KOPT-K1 (cell line): Measurements from ENCODE around the gene CNTNAP2.

Source experiments
- H3K27ac ChIP-seq: fragments of 200-600 bp; sonication (generic); 2 replicates; pipeline ENCODE4 v1.5.1; 2016; ENCODE audit warnings: antibody characterized with exemption, mild to moderate bottlenecking, low read depth, low read length; ENCODE audit not compliant: poor library complexity, severe bottlenecking
- H3K36me3 ChIP-seq: fragments of 200-600 bp; sonication (generic); 2 replicates; pipeline ENCODE4 v1.5.1; 2017; ENCODE audit warnings: antibody characterized with exemption, mild to moderate bottlenecking, low read length, moderate library complexity; ENCODE audit not compliant: insufficient read depth
- H3K9me3 ChIP-seq: fragments of 200-600 bp; sonication (generic); 2 replicates; pipeline ENCODE4 v1.5.1; 2017; ENCODE audit warnings: antibody characterized with exemption, low read length, mild to moderate bottlenecking; ENCODE audit not compliant: insufficient read depth, poor library complexity, severe bottlenecking

CNTNAP2 gene

DNA sequence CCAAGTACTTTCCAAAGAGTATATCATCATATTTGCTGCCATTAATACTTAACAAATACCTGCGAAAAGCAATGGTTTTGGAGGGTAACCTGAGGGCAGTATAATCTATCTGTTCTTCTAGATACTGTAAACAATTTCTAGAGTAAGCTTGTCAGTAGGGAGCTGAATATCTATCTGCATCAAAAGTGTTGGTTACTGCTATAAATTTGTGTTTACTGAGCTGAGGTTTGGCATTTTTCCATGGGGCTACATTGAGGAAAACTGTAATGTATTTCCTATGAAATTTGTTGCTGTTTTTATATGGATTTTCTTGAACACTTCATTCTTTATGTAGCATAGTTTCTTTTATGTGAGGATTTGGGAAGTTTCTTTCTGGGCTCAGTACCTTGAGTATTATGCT is 913.4 kb downstream of the CNTNAP2 start:
- Histone ChIP-seq H3K36me3 (no peaks in the 10 kb centered on the region), H3K27ac (no peak overlapping the region), H3K9me3 (no peaks in the 10 kb centered on the region)

DNA sequence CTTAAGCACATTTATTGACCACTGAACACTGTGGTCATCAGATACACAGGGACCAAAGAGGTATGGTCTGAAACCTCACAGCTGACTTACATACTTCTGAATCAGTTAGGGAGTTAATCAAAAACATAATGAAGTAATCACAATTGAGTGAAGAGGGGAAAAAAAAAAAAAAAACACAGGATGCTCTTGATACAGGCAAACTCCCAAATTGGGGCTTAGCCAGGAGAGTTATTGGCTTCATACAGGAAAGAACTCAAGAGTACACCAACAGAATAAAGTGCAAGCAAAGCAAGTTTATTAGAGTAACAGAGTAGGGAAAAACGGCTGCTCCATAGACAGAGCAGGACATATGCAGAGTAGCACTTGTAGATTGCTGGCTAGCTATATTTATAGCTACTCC is 917.0 kb downstream of the CNTNAP2 start:
- Histone ChIP-seq H3K36me3 (no peaks in the 10 kb centered on the region), H3K27ac (no peak overlapping the region), H3K9me3 (no peaks in the 10 kb centered on the region)

DNA sequence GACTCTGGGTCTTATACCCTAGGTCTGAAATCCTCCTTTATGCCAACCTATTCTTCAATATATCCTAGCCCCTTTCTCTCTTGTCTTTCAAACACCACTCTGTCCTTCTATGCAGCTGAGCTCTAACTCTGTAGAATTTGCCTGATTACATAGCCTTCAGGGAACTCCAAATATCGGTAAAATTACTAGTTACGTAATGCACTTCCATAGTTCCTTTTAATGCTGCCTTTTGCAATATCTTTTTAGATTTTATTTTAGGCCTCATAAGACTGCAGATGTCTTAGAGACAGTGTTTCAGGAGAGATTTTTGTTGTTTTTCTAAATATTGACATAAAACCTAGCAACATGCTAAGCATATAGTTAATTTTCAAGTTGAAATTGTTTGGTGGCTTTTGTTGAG is 924.8 kb downstream of the CNTNAP2 start:
- no peak overlapping the region for H3K27ac ChIP-seq
- H3K9me3 ChIP-seq: no peaks in the 10 kb centered on the region
- H3K36me3 ChIP-seq: no peaks in the 10 kb centered on the region

DNA sequence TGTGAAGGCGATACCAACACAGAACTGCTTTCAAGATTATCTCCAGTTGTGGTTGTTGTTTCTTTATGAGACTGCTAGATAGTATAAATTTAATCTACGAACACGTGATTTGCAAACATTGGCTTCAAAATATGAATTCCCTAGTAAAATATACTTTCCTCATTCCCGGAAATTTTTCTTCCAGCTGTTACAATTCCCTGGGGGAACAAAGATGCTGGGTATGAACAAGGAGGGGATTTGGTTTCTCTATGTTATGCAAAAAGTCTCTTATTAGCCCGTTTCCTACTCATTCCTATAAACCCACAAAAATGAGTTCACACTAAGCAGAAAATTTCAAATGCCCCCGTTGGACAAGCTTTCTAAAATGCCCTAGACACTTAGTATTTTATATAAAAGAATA is 928.3 kb downstream of the CNTNAP2 start:
- H3K27ac ChIP-seq: no peak overlapping the region
- H3K36me3 ChIP-seq: no peaks in the 10 kb centered on the region
- no peaks in the 10 kb centered on the region for H3K9me3 ChIP-seq

DNA sequence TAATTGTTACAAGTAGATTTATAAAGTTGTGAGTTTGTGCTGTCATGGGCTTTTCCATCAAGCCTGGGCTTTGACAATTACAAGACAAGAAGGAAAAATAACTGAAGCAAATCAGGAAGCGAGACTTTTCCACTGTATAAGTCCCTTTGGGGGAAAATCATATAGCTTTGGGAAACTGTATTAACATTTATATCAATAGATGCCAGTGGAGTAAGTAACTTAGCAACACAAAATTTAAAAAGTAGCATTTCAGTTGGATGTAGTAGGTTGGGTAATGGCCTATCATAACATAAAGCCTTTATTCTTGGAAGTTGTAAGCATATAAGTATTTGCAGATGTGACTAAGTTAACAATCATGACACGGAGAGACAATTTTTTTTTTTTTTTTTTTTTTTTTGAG is 931.1 kb downstream of the CNTNAP2 start:
- H3K36me3 ChIP-seq: no peaks in the 10 kb centered on the region
- no peaks in the 10 kb centered on the region for H3K9me3 ChIP-seq
- no peak overlapping the region for H3K27ac ChIP-seq

DNA sequence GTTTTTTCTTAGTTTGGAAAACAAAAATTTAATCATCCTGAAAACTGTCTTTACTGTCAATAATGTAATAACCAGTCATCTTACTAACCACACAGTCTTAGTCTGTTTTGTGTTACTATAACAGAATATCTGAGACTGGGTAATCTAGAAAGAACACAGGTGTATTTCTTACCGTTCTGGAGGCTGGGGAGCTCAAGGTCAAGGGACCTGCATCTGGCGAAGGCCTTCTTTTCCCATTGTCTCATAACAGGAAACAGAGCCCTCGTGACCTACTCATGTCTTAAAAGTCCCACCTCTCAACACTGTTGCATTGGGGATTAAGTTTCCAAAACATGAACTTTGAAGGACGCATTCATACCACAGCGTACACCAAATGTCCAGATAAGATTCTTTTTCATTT is 932.3 kb downstream of the CNTNAP2 start:
- Histone ChIP-seq H3K27ac (no peak overlapping the region), H3K36me3 (no peaks in the 10 kb centered on the region), H3K9me3 (no peaks in the 10 kb centered on the region)

DNA sequence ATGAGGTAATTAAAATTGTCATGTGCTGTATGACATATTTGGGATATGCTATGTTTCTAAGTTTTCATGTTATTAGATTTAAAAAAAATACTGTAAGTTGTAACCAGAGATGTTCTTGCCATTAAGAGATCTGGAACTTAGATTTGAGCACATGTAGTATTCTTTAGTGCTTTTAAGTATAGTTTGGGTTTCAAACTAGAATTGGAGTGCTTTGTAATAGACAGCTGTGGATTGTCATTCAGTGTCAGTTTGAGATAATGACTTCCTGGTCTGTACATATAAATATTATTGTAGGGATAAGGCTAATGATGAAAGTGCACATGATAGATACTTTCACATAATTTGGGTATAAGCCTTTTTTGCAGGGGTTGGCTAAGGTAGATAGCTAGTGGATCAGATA is 936.2 kb downstream of the CNTNAP2 start:
- no peaks in the 10 kb centered on the region for H3K9me3 ChIP-seq

DNA sequence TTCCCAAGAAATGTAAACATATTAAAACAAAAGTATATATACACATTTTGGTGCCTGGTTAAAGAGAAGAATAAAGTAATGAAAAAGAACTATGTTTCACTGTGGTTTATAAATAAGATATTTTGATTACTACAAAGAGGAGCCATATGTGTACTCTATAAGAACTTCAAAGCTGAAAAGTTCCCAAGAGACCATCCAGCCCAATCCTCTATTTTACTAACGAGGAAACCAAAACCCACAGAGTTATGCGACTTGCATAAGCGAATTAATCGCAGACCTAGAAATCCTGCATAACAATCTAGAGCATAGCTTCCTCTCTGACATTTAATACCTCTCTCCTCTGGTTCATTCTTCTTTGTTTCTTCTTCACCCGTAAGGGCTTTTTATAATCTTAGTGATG is 937.1 kb downstream of the CNTNAP2 start:
- Histone ChIP-seq H3K36me3 (no peaks in the 10 kb centered on the region), H3K27ac (no peak overlapping the region), H3K9me3 (no peaks in the 10 kb centered on the region)

More for the DNA sequence above, 936.2 kb downstream of the CNTNAP2 start:
- Histone ChIP-seq H3K27ac (no peak overlapping the region), H3K36me3 (no peaks in the 10 kb centered on the region)

DNA sequence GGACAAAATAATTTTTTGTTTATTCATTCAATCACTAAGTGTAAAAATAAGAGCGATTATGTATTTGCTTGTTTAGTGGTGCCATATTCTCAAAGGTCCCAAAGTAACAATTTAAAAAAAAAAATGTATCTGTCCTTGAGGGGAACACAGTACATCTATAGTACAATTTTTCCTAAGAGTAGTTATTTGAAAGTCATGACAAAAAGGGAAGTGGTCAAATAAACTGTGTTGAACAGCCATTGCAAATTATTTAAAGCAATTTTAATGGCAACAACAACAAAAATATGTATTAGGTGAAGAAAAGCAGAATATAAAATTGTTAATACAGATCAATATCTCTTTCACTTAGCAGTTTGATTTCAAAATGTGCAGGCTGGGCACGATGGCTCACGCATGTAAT is 943.5 kb downstream of the CNTNAP2 start:
- H3K27ac ChIP-seq: no peak overlapping the region
- no peaks in the 10 kb centered on the region for H3K9me3 ChIP-seq
- H3K36me3 ChIP-seq: no peaks in the 10 kb centered on the region

DNA sequence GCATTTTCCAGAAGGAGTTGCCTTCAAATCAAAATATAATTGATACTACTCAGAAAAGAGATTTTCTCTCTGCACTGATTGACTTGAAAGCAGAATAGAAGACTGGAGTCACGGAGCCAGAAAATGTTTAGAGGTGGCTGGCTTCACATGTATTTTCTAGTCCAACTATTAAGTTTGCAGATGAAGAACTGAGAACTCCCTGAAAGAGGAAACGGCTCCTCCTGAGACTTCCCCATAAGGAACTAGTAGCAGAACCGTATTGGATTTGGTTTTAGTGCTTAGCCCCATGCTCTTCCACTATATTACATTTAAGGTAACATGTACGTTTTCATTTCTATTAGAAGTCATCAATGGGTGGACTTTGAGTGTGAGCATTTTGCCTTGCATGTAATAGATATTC is 946.3 kb downstream of the CNTNAP2 start:
- no peak overlapping the region for H3K27ac ChIP-seq
- H3K9me3 ChIP-seq: no peaks in the 10 kb centered on the region
- H3K36me3 ChIP-seq: no peaks in the 10 kb centered on the region

DNA sequence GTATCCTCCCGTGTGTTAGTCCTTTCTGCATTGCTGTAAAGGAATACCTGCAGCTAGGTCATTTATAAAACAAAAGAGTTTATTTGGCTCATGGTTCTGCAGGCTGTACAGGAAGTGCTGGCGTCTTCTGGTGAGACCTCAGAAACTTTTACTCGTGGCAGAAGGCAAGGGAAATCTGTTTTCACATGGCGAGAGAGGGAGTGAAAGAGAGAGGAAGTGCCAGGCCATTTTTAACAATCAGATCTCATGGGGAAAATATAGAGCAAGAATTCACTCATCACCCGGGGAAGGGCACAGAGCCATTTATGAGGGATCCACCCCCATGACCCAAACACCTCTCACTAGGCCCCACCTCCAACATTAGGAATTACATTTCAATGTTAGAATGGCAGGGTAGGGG is 952.2 kb downstream of the CNTNAP2 start:
- no peaks in the 10 kb centered on the region for H3K36me3 ChIP-seq
- peaks cover 3% of the 10 kb centered on the region for H3K9me3 ChIP-seq
- H3K27ac ChIP-seq: no peak overlapping the region

DNA sequence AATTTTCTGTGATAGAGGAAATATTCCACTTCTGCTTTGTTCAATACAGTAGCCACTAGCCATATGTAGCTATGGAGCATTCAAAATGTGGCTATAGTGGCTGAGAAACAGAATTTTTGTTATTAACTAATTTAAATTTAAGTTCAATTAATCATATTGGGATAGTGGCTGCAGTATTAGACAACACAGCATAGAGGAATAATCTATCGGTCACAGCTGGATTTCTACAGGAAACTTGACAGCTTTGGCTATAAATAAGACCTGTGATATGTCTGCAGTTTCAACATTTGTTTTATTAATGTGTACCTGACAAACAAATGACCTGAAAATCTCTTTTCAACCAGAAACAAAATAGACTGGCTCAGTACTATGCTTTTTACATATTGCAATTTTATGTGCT is 953.2 kb downstream of the CNTNAP2 start:
- no peaks in the 10 kb centered on the region for H3K36me3 ChIP-seq
- peaks cover 3% of the 10 kb centered on the region for H3K9me3 ChIP-seq
- no peak overlapping the region for H3K27ac ChIP-seq

DNA sequence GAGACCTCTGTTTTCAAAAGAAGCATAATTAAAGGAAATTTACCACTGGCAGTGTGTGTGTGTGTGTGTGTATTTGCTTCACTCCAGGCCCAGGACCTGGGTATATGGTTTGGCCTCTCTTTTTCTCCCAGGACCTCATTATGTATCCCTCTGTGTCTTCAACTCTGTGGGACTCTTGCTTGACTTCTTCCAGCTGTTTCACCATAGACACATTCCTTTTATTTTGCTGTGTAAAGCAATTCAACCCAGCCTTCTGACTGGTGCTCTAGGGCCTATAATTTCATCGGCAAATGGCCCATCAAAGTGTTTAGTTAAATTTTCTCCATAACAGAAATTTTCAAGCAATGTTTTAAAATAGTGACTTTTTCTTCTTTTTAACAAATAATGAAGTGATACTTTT is 954.3 kb downstream of the CNTNAP2 start:
- H3K9me3 ChIP-seq: peaks cover 3% of the 10 kb centered on the region
- H3K27ac ChIP-seq: no peak overlapping the region
- no peaks in the 10 kb centered on the region for H3K36me3 ChIP-seq

DNA sequence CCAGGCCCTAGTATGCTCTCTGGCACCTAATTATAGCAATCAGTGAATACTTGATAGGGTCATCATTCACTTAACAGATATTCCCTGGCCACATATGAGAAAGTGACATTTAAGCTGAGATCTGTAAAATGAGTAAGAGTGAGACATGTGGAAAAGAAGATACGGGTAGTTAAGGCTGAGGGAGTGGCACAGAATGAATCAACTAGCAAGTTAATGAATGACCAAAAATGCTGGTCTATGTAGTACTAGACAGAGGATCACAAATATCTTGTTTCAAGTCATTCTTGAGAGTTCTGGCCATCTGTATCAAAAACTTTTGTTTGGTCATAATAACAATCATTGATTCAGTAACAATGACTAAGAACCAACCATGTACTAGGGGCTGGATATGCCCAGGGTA is 954.9 kb downstream of the CNTNAP2 start:
- Histone ChIP-seq H3K27ac (no peak overlapping the region), H3K9me3 (peaks cover 3% of the 10 kb centered on the region), H3K36me3 (no peaks in the 10 kb centered on the region)

DNA sequence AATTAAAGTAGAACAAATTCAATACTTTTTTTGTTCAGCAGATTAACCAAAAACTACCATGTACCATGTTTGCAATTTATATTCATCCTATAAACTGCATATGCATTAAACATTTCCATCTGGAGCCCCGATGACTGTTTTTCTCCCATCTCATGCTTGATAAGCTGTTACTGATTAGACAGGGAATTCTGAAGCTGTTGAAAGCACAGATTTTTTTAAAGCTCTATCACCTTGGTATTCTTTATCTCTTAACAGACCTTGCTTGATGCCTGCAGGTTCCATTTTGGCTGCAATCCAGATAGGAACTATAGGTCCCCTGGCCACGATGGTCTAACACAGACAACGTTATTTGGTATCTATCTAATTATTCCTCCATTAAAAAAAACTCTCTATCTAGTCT is 961.7 kb downstream of the CNTNAP2 start:
- no peak overlapping the region for H3K27ac ChIP-seq
- peaks cover 3% of the 10 kb centered on the region for H3K9me3 ChIP-seq
- no peaks in the 10 kb centered on the region for H3K36me3 ChIP-seq

DNA sequence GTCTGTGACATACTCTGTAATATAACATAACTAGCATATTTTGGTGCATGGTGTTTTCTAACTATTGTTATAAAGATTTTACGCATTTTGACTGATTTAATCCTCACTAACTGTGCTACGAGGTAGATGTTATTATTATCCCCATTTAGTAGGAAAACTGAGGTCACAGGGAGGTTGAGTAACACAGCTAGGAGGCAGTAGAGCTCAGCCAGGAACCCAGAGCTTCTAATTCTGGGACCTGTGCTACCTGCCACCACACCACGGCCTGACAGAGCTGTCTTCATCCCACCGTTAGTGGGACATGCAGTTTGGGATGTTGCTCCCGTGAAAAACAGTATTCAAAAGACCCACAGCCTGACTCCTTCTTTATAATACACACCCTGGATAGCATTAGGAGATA is 962.5 kb downstream of the CNTNAP2 start:
- Histone ChIP-seq H3K27ac (no peak overlapping the region), H3K36me3 (no peaks in the 10 kb centered on the region)

DNA sequence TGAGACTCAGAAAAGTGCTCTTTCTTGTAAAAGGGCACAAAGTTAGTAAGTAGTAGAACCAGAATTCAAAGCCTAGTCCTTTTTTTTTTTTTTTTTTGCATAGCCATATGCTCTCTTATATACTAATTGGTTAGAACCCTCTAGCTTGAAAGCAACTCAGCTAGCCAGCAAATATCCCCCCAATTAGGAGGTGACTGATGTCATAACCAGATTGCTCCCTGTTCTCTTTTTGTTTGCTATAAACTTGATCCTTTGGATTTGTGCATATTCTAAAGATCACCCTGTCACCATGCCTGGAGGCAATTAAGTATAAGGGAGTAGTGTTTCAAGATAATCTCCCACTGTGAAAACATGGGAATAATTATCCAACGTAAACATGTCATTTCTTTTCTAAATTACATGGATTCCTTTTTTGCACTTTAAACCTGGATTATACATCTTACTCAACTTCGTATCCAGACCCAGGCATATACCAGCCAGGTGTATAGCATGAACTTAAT is 963.4 kb downstream of the CNTNAP2 start:
- H3K27ac ChIP-seq: no peak overlapping the region
- no peaks in the 10 kb centered on the region for H3K9me3 ChIP-seq
- no peaks in the 10 kb centered on the region for H3K36me3 ChIP-seq

More for the DNA sequence above, 962.5 kb downstream of the CNTNAP2 start:
- H3K9me3 ChIP-seq: no peaks in the 10 kb centered on the region
